IMR-90 (cell line): ENCODE data around the gene DDHD1. TPM values are rescaled to one million over a fixed set of nuclear protein-coding genes. Genes with fewer than 3 reads are reported as not detected.

Experiments used
- ATAC-seq: fragments of 200-7000 bp; cut with Tn5 transposase; 2 replicates; pipeline ENCODE4 v1.9.1; 2020; ENCODE audit warnings: low read depth, mild to moderate bottlenecking, moderate library complexity
- BruUV-seq: library from RNA; stranded (reverse); fragments of 400-500 nt; replicated peaks from 2 replicates; lab custom pipeline; 2021; lab: Mats Ljungman, UMichigan
- CTCF ChIA-PET: fragments of 300-600 bp; formaldehyde crosslinking; extraction: SDS; loops from one replicate; lab custom pipeline; 2021; ENCODE audit warnings: antibody characterized with exemption; lab: Yijun Ruan, JAX
- POLR2A ChIA-PET: fragments of 300-600 bp; sonication (Branson Sonifier 250); formaldehyde crosslinking; loops from one replicate; lab custom pipeline; 2022; ENCODE audit warnings: antibody characterized with exemption; ENCODE audit not compliant: unreplicated experiment; lab: Charles Lee
- DNase-seq: peaks from one replicate; pipeline ENCODE4 v3.0.0; 2013
- H2AFZ ChIP-seq: replicated peaks from 2 replicates; pipeline ENCODE3; 2013; ENCODE audit warnings: low read length, mild to moderate bottlenecking; ENCODE audit not compliant: poor library complexity
- H2AK5ac ChIP-seq: 2 replicates; pipeline ENCODE4 v1.6.1; 2013; ENCODE audit warnings: low read depth, low read length, inconsistent platforms
- H2AK9ac ChIP-seq: replicated peaks from 2 replicates; pipeline ENCODE3; 2013; ENCODE audit warnings: mild to moderate bottlenecking, low read depth, low read length, moderate library complexity; ENCODE audit not compliant: poor library complexity
- H2BK120ac ChIP-seq: 2 replicates; pipeline ENCODE4 v1.6.1; 2013; ENCODE audit warnings: low read depth, low read length, inconsistent platforms
- H2BK15ac ChIP-seq: 3 replicates; pipeline ENCODE4 v1.6.1; 2013; ENCODE audit warnings: low read depth, low read length, inconsistent platforms
- H2BK20ac ChIP-seq: 2 replicates; pipeline ENCODE4 v1.6.1; 2013; ENCODE audit warnings: low read depth, mild to moderate bottlenecking, inconsistent platforms, low read length, moderate library complexity
- H2BK5ac ChIP-seq: 2 replicates; pipeline ENCODE4 v1.6.1; 2013; ENCODE audit warnings: mild to moderate bottlenecking, low read depth, low read length, inconsistent platforms; ENCODE audit not compliant: poor library complexity, severe bottlenecking
- H3K14ac ChIP-seq: replicated peaks from 2 replicates; pipeline ENCODE4 v1.6.1; 2013; ENCODE audit warnings: low read depth, low read length, inconsistent platforms
- H3K18ac ChIP-seq: 2 replicates; pipeline ENCODE4 v1.6.1; 2013; ENCODE audit warnings: low read depth, low read length, control low read depth
- H3K23ac ChIP-seq: 2 replicates; pipeline ENCODE4 v1.6.1; 2013; ENCODE audit warnings: low read depth, low read length, inconsistent platforms
- H3K27ac ChIP-seq: 2 replicates; pipeline ENCODE4 v1.5.1; 2013; ENCODE audit warnings: mild to moderate bottlenecking, control low read depth, low read length; ENCODE audit not compliant: insufficient read depth
- H3K27me3 ChIP-seq: 2 replicates; pipeline ENCODE4 v1.6.1; 2013; ENCODE audit warnings: low read length; ENCODE audit not compliant: control insufficient read depth, insufficient read depth
- H3K36me3 ChIP-seq: 2 replicates; pipeline ENCODE4 v1.6.1; 2013; ENCODE audit warnings: low read length, mixed read lengths; ENCODE audit not compliant: control insufficient read depth, insufficient read depth
- H3K4ac ChIP-seq: 2 replicates; pipeline ENCODE4 v1.6.1; 2013; ENCODE audit warnings: low read depth, low read length, inconsistent platforms
- H3K4me1 ChIP-seq: 2 replicates; pipeline ENCODE4 v1.6.1; 2013; ENCODE audit warnings: low read length, mixed read lengths; ENCODE audit not compliant: control insufficient read depth, insufficient read depth
- H3K4me2 ChIP-seq: 2 replicates; pipeline ENCODE4 v1.6.1; 2013; ENCODE audit warnings: low read depth, mild to moderate bottlenecking, control low read depth, low read length, moderate library complexity
- H3K4me3 ChIP-seq: 2 replicates; pipeline ENCODE4 v1.5.1; 2013; ENCODE audit warnings: low read depth, mild to moderate bottlenecking, control low read depth, low read length, moderate library complexity; ENCODE audit not compliant: insufficient read depth
- H3K56ac ChIP-seq: 2 replicates; pipeline ENCODE4 v1.6.1; 2013; ENCODE audit warnings: low read length, inconsistent platforms; ENCODE audit not compliant: insufficient read depth; ENCODE audit errors: extremely low read depth
- H3K79me1 ChIP-seq, 2 experiments: 2 replicates each; pipeline ENCODE4 v1.6.1; 2013; ENCODE audit warnings: low read length in 2 of 2, inconsistent platforms in 1 of 2, low read depth in 1 of 2
- H3K9ac ChIP-seq: 2 replicates; pipeline ENCODE4 v1.6.1; 2013; ENCODE audit warnings: low read depth, low read length, control low read depth
- H3K9me1 ChIP-seq: 2 replicates; pipeline ENCODE4 v1.6.1; 2013; ENCODE audit warnings: low read length, inconsistent platforms; ENCODE audit not compliant: insufficient read depth
- H3K9me3 ChIP-seq: 2 replicates; pipeline ENCODE4 v1.6.1; 2013; ENCODE audit warnings: low read length; ENCODE audit not compliant: control insufficient read depth, insufficient read depth
- H4K20me1 ChIP-seq: 2 replicates; pipeline ENCODE4 v1.6.1; 2013; ENCODE audit warnings: low read length, inconsistent platforms; ENCODE audit not compliant: insufficient read depth
- H4K5ac ChIP-seq: 2 replicates; pipeline ENCODE4 v1.6.1; 2013; ENCODE audit warnings: mild to moderate bottlenecking, low read depth, low read length, control low read depth
- H4K8ac ChIP-seq, 2 experiments: 2 replicates each; pipeline ENCODE4 v1.6.1; 2013; ENCODE audit warnings: low read depth in 2 of 2, low read length in 2 of 2, control low read depth in 1 of 2, inconsistent platforms in 1 of 2
- H4K91ac ChIP-seq: 2 replicates; pipeline ENCODE4 v1.6.1; 2013; ENCODE audit warnings: low read depth, low read length, inconsistent platforms; ENCODE audit not compliant: insufficient read depth
- BHLHE40 ChIP-seq: fragments of 150-350 bp; IDR thresholded peaks from 2 replicates; pipeline ENCODE4 v1.6.1; 2016; ENCODE audit warnings: mild to moderate bottlenecking, low read depth, low read length
- CTCF ChIP-seq: conservative IDR thresholded peaks from 2 replicates; pipeline ENCODE4 v1.5.1; 2012; ENCODE audit warnings: mild to moderate bottlenecking, low read depth, low read length, improper control_type of control experiment
- ELK1 ChIP-seq: fragments of 150-350 bp; IDR thresholded peaks from 2 replicates; pipeline ENCODE4 v1.6.1; 2016; ENCODE audit warnings: low read depth, mild to moderate bottlenecking, low read length, moderate library complexity, borderline replicate concordance
- FOS ChIP-seq: fragments of 150-350 bp; IDR thresholded peaks from 2 replicates; pipeline ENCODE4 v1.6.1; 2016; ENCODE audit warnings: low read depth, low read length
- MAFK ChIP-seq: IDR thresholded peaks from 2 replicates; pipeline ENCODE4 v1.6.1; 2012; ENCODE audit warnings: low read depth, low read length, improper control_type of control experiment
- MAZ ChIP-seq: IDR thresholded peaks from 2 replicates; pipeline ENCODE4 v1.6.1; 2012; ENCODE audit warnings: low read depth, mild to moderate bottlenecking, low read length, improper control_type of control experiment, moderate library complexity, borderline replicate concordance
- MXI1 ChIP-seq: IDR thresholded peaks from 2 replicates; pipeline ENCODE4 v1.6.1; 2012; ENCODE audit warnings: low read depth, mild to moderate bottlenecking, low read length, moderate library complexity, borderline replicate concordance
- RAD21 ChIP-seq: IDR thresholded peaks from 2 replicates; pipeline ENCODE4 v1.6.1; 2012; ENCODE audit warnings: low read length, improper control_type of control experiment
- SMC3 ChIP-seq: fragments of 150-350 bp; IDR thresholded peaks from 2 replicates; pipeline ENCODE4 v1.6.1; 2016; ENCODE audit warnings: low read depth, mild to moderate bottlenecking, antibody characterized with exemption, low read length, moderate library complexity
- USF2 ChIP-seq: fragments of 150-350 bp; IDR thresholded peaks from 2 replicates; pipeline ENCODE4 v1.6.1; 2017; ENCODE audit warnings: mild to moderate bottlenecking, antibody characterized with exemption, low read length, low read depth
- WGBS, 2 experiments: methylation state at CpG; one replicate each; pipeline versions ENCODE4 v1.1.5 to v1.1.7; 2013; ENCODE audit warnings: missing lambda C conversion rate in 2 of 2; ENCODE audit not compliant: insufficient read length in 1 of 2; ENCODE audit errors: extremely low coverage in 2 of 2; 5-methylcytosine and 5-hydroxymethylcytosine counted together
- dilution Hi-C: fragments of 300-500 bp; cut with HindIII; formaldehyde crosslinking; loops from one replicate; pipeline ENCODE4 v1.14.3; 2018; ENCODE audit warnings: low sequenced_read_pairs; ENCODE audit not compliant: unreplicated experiment
- in situ Hi-C: fragments of 300-500 bp; cut with MboI; formaldehyde crosslinking; loops from 3 replicates; pipeline ENCODE4 v1.14.3; 2019; ENCODE audit warnings: low sequenced_read_pairs, inconsistent platforms, mixed read lengths
- intact Hi-C: fragments of 100-400 bp; cut with micrococcal nuclease; formaldehyde crosslinking; loops from 2 replicates; pipeline ENCODE4 v1.10.0; 2022
- polyA plus RNA-seq, 3 experiments: library from polyadenylated mRNA; depleted of rRNA; stranded (reverse); fragments of >200 nt; gene quantifications; 2 replicates each; pipeline ENCODE4 v1.2.3, GENCODE V29; 2012; ENCODE audit warnings: low replicate concordance in 1 of 3
- total RNA-seq: library from RNA; depleted of rRNA; stranded (reverse); fragments of >200 nt; gene quantifications from 2 replicates; pipeline ENCODE4 v1.2.3, GENCODE V29; 2012

The DDHD1 gene
- total and polyA plus RNA-seq, 2 of the 4 experiments (the other 2 are of a cell fraction) = 4.5 to 9.0 TPM

GRCh38 chr14:53148671-53149070 is 4.5 kb downstream of the DDHD1 start (continued):
- no peak for TF ChIP-seq ELK1

- intact Hi-C loops (no loop called here), in situ Hi-C loops (no loop called here), dilution Hi-C loops (no loop called here)
- H2BK5ac ChIP-seq = no peak overlapping the region
- no peak overlapping the region for H3K4ac ChIP-seq
- H2AFZ ChIP-seq = no peak overlapping the region
- no peak overlapping the region for H2BK120ac ChIP-seq
- no CpG with 5 or more reads among the region's 2 CpGs for WGBS, 2 experiments
- H3K14ac ChIP-seq = no peak overlapping the region
- no peaks in the 10 kb centered on the region for H3K27me3 ChIP-seq
- H3K4me1 ChIP-seq = peaks cover 3% of the 10 kb centered on the region; the same call in 1 of the 2 replicates
- H3K9me3 ChIP-seq = peaks cover 4% of the 10 kb centered on the region; the same call in 1 of the 2 replicates
- H3K9me1 ChIP-seq = 0 out of 2 replicates have a peak, but pooled peaks cover 5% of the 10 kb centered on the region
- peaks cover 29 to 54% of the 10 kb centered on the region in 2 experiments for H3K79me1 ChIP-seq
- TF ChIP-seq ELK1 = no peak
- no peak for TF ChIP-seq FOS
- no peak for TF ChIP-seq CTCF
- no peak for TF ChIP-seq MAFK
- TF ChIP-seq RAD21 = no peak
- TF ChIP-seq BHLHE40 = no peak
- no peak for TF ChIP-seq USF2
- TF ChIP-seq MAZ = no peak
- no peak for TF ChIP-seq SMC3
- no peak for TF ChIP-seq MXI1
- H4K20me1 ChIP-seq = peaks cover 6% of the 10 kb centered on the region; the same call in 1 of the 2 replicates
- no peak overlapping the region for H3K23ac ChIP-seq
- H3K9ac ChIP-seq = no peak overlapping the region
- H3K4me2 ChIP-seq = no peak overlapping the region
- no TSS peak for BruUV-seq
- H3K56ac ChIP-seq = no peak overlapping the region
- no peak overlapping the region for H2AK5ac ChIP-seq
- POLR2A ChIA-PET = no interaction called here
- ATAC-seq (no peak), DNase-seq (no peak)
- no peak overlapping the region for H4K91ac ChIP-seq
- CTCF ChIA-PET = no interaction called here
- H3K36me3 ChIP-seq = no peaks in the 10 kb centered on the region
- no peak overlapping the region for H3K18ac ChIP-seq
- no peak overlapping the region for H3K4me3 ChIP-seq
- H4K8ac ChIP-seq = no peak overlapping the region
- no peak overlapping the region for H4K5ac ChIP-seq
- no peak overlapping the region for H3K27ac ChIP-seq
- no peak overlapping the region for H2AK9ac ChIP-seq
- H2BK20ac ChIP-seq = no peak overlapping the region
- no peak overlapping the region for H2BK15ac ChIP-seq
Observed at GRCh38 chr14:53147893-53148292, 5.2 kb downstream of the DDHD1 start.
